Kidney epithelial cell (primary cell): Measurements from ENCODE around the gene NDUFV3. TPM values are rescaled to one million over a fixed set of nuclear protein-coding genes. Genes with fewer than 3 reads are reported as not detected.
"Not testable (repeated sequence)": the region's sequence is repeated elsewhere in the genome, so short reads cannot be mapped to it uniquely, and the experiment has no call there.

Source experiments
- DNase-seq: peaks from one replicate; pipeline ENCODE4 v3.0.0-alpha.2; 2010; ENCODE audit warnings: low read depth
- H3K27me3 ChIP-seq: 2 replicates; pipeline ENCODE4 v1.6.0; 2011; ENCODE audit warnings: low read length; ENCODE audit not compliant: control insufficient read depth, insufficient read depth
- H3K36me3 ChIP-seq: 2 replicates; pipeline ENCODE4 v1.5.1; 2011; ENCODE audit warnings: low read length; ENCODE audit not compliant: control insufficient read depth, insufficient read depth
- H3K4me3 ChIP-seq: 2 replicates; pipeline ENCODE4 v1.5.1; 2011; ENCODE audit warnings: low read depth, mild to moderate bottlenecking, control low read depth, low read length
- total RNA-seq: library from RNA; depleted of rRNA; stranded (reverse); fragments of >200 nt; gene quantifications from 2 replicates; pipeline ENCODE4 v1.2.3, GENCODE V29; 2015
- TF ChIP-seq, protein P1 (sequence below): IDR thresholded peaks from 2 replicates; pipeline ENCODE4 v1.5.1; 2011; ENCODE audit warnings: mild to moderate bottlenecking, moderate library complexity, low read length, control low read depth, inconsistent platforms; ENCODE audit not compliant: insufficient read depth, poor library complexity, severe bottlenecking

The NDUFV3 gene
- total RNA-seq, 1 donor from 2014 or later, result 32.8 TPM

DNA sequence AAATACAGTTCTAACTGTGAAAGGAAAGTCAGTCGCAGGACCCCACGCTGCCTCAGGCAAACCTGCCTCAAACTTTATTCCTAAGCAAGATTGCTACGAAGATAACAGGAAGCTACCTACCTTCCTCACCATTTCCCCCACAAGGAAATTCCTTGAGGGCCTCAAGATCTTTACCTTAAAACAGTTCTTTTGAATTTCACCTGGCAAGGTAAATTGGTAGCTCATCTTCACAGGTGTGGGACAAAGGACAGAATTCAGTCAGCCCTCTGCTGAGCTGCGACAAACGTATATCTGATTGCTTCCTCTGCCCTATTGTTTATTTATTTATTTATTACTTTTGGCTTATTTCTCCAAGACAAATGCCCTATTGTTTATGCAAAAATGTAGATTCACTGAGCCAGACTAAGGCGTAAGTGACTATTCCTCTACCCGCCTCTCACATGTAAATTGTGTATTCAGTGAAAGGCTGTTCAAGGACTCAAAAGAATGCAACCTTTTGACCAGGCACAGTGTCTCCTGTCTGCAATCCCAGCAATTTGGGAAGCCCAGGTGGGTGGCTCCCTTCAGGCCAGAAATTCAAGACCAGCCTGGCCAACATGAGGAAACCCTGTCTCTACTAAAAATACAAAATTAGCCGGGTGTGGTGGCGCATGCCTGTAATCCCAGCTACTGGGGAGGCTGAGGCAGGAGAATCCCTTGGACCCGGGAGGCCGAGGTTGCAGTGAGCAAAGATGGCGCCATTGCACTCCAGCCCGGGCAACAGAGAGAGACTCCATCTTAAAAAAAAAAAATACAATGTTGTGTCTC, 63.9 kb downstream of the NDUFV3 start:
- DNase-seq, result no peak
- no peaks in the 10 kb centered on the region for H3K27me3 ChIP-seq
- no peak overlapping the region for H3K4me3 ChIP-seq
- TF ChIP-seq, protein P1, sequence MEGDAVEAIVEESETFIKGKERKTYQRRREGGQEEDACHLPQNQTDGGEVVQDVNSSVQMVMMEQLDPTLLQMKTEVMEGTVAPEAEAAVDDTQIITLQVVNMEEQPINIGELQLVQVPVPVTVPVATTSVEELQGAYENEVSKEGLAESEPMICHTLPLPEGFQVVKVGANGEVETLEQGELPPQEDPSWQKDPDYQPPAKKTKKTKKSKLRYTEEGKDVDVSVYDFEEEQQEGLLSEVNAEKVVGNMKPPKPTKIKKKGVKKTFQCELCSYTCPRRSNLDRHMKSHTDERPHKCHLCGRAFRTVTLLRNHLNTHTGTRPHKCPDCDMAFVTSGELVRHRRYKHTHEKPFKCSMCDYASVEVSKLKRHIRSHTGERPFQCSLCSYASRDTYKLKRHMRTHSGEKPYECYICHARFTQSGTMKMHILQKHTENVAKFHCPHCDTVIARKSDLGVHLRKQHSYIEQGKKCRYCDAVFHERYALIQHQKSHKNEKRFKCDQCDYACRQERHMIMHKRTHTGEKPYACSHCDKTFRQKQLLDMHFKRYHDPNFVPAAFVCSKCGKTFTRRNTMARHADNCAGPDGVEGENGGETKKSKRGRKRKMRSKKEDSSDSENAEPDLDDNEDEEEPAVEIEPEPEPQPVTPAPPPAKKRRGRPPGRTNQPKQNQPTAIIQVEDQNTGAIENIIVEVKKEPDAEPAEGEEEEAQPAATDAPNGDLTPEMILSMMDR, result no peak
- H3K36me3 ChIP-seq, result no peaks in the 10 kb centered on the region

DNA sequence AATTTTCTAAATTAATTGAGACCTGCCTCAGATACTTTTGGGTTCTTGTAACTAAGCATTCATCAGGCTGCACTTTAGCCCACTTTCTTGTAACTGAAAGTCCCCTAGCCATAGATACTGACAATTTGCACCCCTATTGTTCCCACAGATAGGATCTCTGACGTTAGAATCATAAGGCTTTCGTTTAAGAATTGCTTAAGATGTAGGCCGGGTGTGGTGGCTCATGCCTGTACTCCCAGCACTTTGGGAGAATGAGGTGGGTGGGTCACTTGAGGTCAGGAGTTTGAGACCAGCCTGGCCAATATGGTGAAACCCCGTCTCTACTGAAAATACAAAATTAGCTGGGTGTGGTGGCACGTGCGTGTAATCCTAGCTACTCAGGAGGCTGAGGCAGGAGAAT, 65.0 kb downstream of the NDUFV3 start:
- not testable (repeated sequence) for DNase-seq, H3K36me3 ChIP-seq, H3K27me3 ChIP-seq, H3K4me3 ChIP-seq

DNA sequence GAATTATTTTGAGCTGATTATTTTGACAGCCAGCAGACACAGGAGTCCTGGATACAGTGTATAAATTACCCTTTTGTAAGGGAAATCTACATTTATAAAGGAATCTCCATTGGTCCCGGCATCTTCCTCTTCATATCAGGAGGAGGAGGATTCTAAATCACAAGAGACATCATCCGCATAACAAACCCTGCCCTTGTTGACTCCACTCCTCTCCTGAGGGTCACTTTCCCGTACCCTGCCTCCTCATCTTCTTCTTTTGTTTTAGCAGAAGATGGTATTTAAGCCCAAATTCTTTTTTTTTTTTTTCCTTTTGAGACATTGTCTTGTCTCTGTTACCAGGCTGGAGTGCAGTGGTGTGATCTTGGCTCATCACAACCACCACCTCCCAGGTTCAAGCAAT, 66.6 kb downstream of the NDUFV3 start:
- TF ChIP-seq, protein P1, result no peak
- no peak overlapping the region for H3K4me3 ChIP-seq
- no peak for DNase-seq
- no peaks in the 10 kb centered on the region for H3K36me3 ChIP-seq
- no peaks in the 10 kb centered on the region for H3K27me3 ChIP-seq

DNA sequence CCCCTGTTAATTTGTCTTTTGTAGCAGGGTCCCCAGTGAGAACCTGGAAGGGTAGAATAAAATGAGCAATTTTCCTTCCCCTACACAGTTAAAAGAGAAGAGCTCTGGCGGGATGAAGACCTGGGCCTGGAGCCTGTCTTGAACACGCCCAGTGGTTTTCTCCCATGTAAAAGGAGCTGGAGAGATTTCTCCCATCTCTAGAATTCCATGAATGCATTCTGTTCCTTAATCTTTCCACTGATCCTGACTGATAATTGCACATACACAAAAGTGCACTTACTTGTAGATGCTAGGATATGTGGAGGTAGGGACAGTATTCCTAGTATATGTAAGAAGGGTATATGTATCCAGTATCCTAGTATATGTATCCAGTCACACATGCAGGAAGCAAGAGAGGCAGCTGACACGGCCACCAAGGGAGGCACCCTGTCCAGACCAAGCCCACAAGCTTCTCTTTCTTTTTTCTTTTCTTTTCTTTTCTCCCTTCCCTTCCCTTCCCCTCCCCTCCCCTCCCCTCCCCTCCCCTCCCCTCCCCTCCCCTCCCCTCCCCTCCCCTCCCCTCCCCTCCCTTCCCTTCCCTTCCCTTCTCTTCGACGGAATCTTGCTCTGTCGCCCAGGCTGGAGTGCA, 69.4 kb downstream of the NDUFV3 start:
- Histone ChIP-seq H3K4me3 (no peak overlapping the region), H3K27me3 (no peaks in the 10 kb centered on the region), H3K36me3 (no peaks in the 10 kb centered on the region)
- TF ChIP-seq, protein P1, result no peak
- no peak for DNase-seq

Other genes starting within 250 kb of the NDUFV3 start
- gene PDE9A, start 239.7 kb upstream of the NDUFV3 start, total RNA-seq, result 3.9 and 4.2 TPM in 2 replicates
- 17.2 and 18.2 TPM in 2 replicates for gene WDR4, start 13.8 kb upstream of the NDUFV3 start, total RNA-seq
- not detected in 2 replicates for gene ERVH48-1, start 32.3 kb downstream of the NDUFV3 start, total RNA-seq
- 14.0 and 18.3 TPM in 2 replicates for gene PKNOX1, start 81.3 kb downstream of the NDUFV3 start, total RNA-seq
- gene CBS, start 182.5 kb downstream of the NDUFV3 start, total RNA-seq, result 111 and 125 TPM in 2 replicates
- gene U2AF1, start 214.3 kb downstream of the NDUFV3 start, total RNA-seq, result 33.3 and 36.5 TPM in 2 replicates